Measurements from ENCODE around the gene TOGARAM1. TPM values are rescaled to one million over a fixed set of nuclear protein-coding genes. Genes with fewer than 3 reads are reported as not detected.

Gene TOGARAM1
- total RNA-seq, 1 donor from 2014 or later, result 44.0 TPM

- DNase-seq (ENCODE audit: low read depth), result peak; percentile 45
These were observed 499 bp downstream of the TOGARAM1 start for GRCh38 chr14:44962334-44963043.

- peak; percentile 16 for DNase-seq (ENCODE audit: low read depth)
These were observed 1.1 kb downstream of the TOGARAM1 start for GRCh38 chr14:44963044-44963528.

- peak; percentile 33 for DNase-seq (ENCODE audit: low read depth)
These were observed 1.9 kb downstream of the TOGARAM1 start for GRCh38 chr14:44963775-44964380.

GRCh38 chr14:44966601-44967336 is 4.8 kb downstream of the TOGARAM1 start:
- DNase-seq (ENCODE audit: low read depth), result no peak

- no peak for DNase-seq (ENCODE audit: low read depth)
These were observed 6.7 kb downstream of the TOGARAM1 start for GRCh38 chr14:44968714-44969113.

- DNase-seq (ENCODE audit: low read depth), result no peak
These were observed 8.9 kb downstream of the TOGARAM1 start for GRCh38 chr14:44970907-44971306.

- DNase-seq (ENCODE audit: low read depth), result no peak
These were observed 9.5 kb downstream of the TOGARAM1 start for GRCh38 chr14:44971459-44971858.

- DNase-seq (ENCODE audit: low read depth), result no peak
These were observed 17.3 kb downstream of the TOGARAM1 start for GRCh38 chr14:44979273-44979672.

GRCh38 chr14:44979740-44980356 is 17.9 kb downstream of the TOGARAM1 start:
- no peak for DNase-seq (ENCODE audit: low read depth)

GRCh38 chr14:44981198-44981597 is 19.2 kb downstream of the TOGARAM1 start:
- peak; percentile 25 for DNase-seq (ENCODE audit: low read depth)

GRCh38 chr14:44982594-44982993 is 20.6 kb downstream of the TOGARAM1 start:
- DNase-seq (ENCODE audit: low read depth), result no peak

GRCh38 chr14:44988694-44989093 is 26.7 kb downstream of the TOGARAM1 start:
- peak; percentile 11 for DNase-seq (ENCODE audit: low read depth)

- DNase-seq (ENCODE audit: low read depth), result no peak
These were observed 27.8 kb downstream of the TOGARAM1 start for GRCh38 chr14:44989497-44990440.

GRCh38 chr14:44990533-44990932 is 28.5 kb downstream of the TOGARAM1 start:
- no peak for DNase-seq (ENCODE audit: low read depth)

- no peak for DNase-seq (ENCODE audit: low read depth)
These were observed 33.2 kb downstream of the TOGARAM1 start for GRCh38 chr14:44995196-44995595.

GRCh38 chr14:44995770-44996294 is 33.8 kb downstream of the TOGARAM1 start:
- no peak for DNase-seq (ENCODE audit: low read depth)

- DNase-seq (ENCODE audit: low read depth), result no peak
These were observed 41.9 kb downstream of the TOGARAM1 start for GRCh38 chr14:45003924-45004323.

GRCh38 chr14:45015133-45015532 is 53.1 kb downstream of the TOGARAM1 start:
- DNase-seq (ENCODE audit: low read depth), result no peak

GRCh38 chr14:45028107-45028626 is 66.2 kb downstream of the TOGARAM1 start:
- no peak for DNase-seq (ENCODE audit: low read depth)

- no peak for DNase-seq (ENCODE audit: low read depth)
These were observed 72.7 kb downstream of the TOGARAM1 start for GRCh38 chr14:45034730-45035129.
